ENCODE measurements around the gene KLHL34. TPM values are rescaled to one million over a fixed set of nuclear protein-coding genes. Genes with fewer than 3 reads are reported as not detected.

The KLHL34 gene, protein sequence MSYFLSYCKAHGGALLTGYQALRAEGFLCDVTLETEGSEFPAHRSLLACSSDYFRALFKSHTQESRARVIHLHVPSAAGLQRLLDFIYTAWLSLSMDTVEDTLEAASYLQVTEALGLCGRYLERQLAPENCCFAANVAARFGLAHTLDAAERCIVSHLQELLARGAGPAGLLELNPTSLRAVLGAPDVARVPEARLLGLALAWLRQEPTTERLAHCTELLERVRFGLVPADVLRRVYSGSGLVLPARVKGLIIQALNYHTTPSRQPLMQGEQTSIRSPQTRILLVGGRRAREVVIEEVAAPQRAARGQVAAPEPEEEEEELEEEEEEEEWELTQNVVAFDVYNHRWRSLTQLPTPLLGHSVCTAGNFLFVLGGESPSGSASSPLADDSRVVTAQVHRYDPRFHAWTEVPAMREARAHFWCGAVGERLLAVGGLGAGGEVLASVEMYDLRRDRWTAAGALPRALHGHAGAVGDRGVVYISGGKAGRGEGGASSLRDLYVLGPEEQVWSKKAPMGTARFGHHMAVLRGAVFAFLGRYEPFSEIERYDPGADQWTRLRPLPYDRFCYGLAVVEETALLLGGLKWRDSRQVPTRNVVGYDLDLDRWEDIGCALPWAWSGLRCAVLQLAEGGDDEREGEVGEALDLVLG
- total RNA-seq (under 1 TPM in 1 of 2 donors, not detected in 1; 0.06 TPM), polyA plus RNA-seq (under 1 TPM in 1 of 2 donors, not detected in 1; 0.03 TPM)
- long read RNA-seq, donor 1: 0 reads
- long read RNA-seq, donor 2, partial matches to known transcripts: 0 of 2 reads
- long read RNA-seq, donor 2, other reads (novel, unspliced or antisense): 0 of 2 reads
- long read RNA-seq, donor 3, partial matches to known transcripts: 0 of 1 reads
- long read RNA-seq, donor 3, other reads (novel, unspliced or antisense): 0 of 1 reads
- long read RNA-seq, donor 4, partial matches to known transcripts: 0 of 2 reads
- long read RNA-seq, donor 4, other reads (novel, unspliced or antisense): 0 of 2 reads
- long read RNA-seq, donor 5, partial matches to known transcripts: 0 of 3 reads
- long read RNA-seq, donor 5, other reads (novel, unspliced or antisense): 0 of 3 reads

DNA sequence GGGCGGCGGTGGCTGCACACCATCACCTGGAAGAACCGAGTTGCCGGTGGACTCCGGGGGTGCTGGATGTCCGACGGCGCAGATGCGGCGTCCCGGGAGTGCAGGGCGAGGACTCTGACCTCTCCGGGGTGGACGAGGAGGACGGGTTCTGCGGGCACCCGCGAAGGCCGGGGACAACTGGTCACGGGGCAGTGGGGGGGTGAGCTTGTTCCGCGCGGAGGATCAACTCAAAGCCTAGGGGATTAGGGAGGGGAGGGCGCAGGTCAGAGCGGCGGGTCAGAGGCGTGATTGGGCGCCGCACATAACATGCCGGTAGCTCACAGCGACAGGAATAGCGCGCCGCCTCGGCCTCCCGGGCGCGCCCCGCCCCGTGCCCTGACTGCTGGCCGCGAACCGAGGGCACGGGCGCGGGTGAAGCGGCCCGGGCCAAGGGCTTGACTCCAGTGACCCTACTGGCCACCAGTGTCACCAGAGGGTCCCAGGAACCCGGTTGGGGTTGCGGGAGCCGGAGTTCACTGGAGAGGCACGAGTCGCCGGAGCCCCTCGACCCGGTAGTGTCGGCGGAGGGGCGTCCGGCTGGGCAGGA, at the start of gene KLHL34:
Gene KLHL34, minus strand, starts transcription at position 179 of the 586 bp plus-strand sequence. CDS start 542 bp downstream, outside the sequence.
- peaks cover 2 to 9% (median 4%) of the 10 kb centered on the region in 3 donors for H3K27me3 ChIP-seq (ENCODE audit: control insufficient read depth in 3 of 3, insufficient read depth in 3 of 3, low read length in 2 of 3)
- H3K4me1 ChIP-seq (ENCODE audit: control insufficient read depth in 5 of 5, insufficient read depth in 5 of 5, low read length in 5 of 5): peaks cover 0 to 17% (median 0%) of the 10 kb centered on the region in 5 donors
- DNase-seq (no peak), ATAC-seq (ENCODE audit: insufficient read depth, low FRiP score) (peak; percentile 23)
- 5 to 42% methylated on average over 34 to 60 of the region's 60 CpGs for WGBS, 2 donors
- no peak within 1 kb of the TSS for H3K9ac ChIP-seq (ENCODE audit: insufficient read depth in 1 of 2, low read length in 2 of 2)
- TF ChIP-seq, protein P1, sequence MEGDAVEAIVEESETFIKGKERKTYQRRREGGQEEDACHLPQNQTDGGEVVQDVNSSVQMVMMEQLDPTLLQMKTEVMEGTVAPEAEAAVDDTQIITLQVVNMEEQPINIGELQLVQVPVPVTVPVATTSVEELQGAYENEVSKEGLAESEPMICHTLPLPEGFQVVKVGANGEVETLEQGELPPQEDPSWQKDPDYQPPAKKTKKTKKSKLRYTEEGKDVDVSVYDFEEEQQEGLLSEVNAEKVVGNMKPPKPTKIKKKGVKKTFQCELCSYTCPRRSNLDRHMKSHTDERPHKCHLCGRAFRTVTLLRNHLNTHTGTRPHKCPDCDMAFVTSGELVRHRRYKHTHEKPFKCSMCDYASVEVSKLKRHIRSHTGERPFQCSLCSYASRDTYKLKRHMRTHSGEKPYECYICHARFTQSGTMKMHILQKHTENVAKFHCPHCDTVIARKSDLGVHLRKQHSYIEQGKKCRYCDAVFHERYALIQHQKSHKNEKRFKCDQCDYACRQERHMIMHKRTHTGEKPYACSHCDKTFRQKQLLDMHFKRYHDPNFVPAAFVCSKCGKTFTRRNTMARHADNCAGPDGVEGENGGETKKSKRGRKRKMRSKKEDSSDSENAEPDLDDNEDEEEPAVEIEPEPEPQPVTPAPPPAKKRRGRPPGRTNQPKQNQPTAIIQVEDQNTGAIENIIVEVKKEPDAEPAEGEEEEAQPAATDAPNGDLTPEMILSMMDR (IDR thresholded peaks at IDR 0.05; ENCODE audit: control extremely low read depth, extremely low read depth): no peak
- no peaks in the 10 kb centered on the region for H3K36me3 ChIP-seq (ENCODE audit: control insufficient read depth in 4 of 4, insufficient read depth in 4 of 4, low read length in 4 of 4)
- H3K4me3 ChIP-seq: no peak within 1 kb of the TSS
- H3K9me3 ChIP-seq (ENCODE audit: control insufficient read depth in 4 of 4, insufficient read depth in 3 of 4, low read length in 3 of 4): peaks cover 0 to 6% (median 0%) of the 10 kb centered on the region in 4 donors
- H3K27ac ChIP-seq (ENCODE audit: low read depth in 1 of 2, low read length in 1 of 2): peak within 1 kb of the TSS in 1 of 2 donors; percentile 93

DNA sequence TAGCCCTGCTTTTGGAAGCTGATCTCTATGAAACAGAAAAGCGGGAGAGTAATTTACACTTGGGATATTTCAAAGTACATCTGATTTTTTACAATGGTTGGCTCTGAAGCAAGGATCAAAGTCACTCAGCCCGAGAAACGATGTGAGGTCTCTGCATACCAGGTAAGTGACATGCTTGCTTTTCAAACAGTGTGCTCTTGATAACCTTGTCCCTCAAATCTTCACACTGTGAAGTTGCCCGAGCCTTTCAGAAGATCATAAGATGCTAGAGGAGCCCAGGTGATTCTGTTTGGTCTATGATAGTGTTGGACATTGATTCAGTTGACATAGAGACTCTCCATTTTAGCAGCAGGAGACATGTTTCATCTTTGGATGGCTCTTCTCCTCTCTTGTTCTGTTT, 47.1 kb upstream of the KLHL34 start:
- no peak overlapping the region for H3K9ac ChIP-seq (ENCODE audit: insufficient read depth in 1 of 2, low read length in 2 of 2)
- 61 to 88% methylated on average over 4 of the region's 4 CpGs for whole genome bisulfite sequencing, 2 donors
- TF ChIP-seq, protein P1 (IDR thresholded peaks at IDR 0.05; ENCODE audit: control extremely low read depth, extremely low read depth): no peak
- ATAC-seq (ENCODE audit: insufficient read depth, low FRiP score) (no peak), DNase-seq (no peak)
- H3K4me1 ChIP-seq (ENCODE audit: control insufficient read depth in 5 of 5, insufficient read depth in 5 of 5, low read length in 5 of 5): no peaks in the 10 kb centered on the region
- peaks cover 0 to 4% (median 3%) of the 10 kb centered on the region in 3 donors for H3K27me3 ChIP-seq (ENCODE audit: control insufficient read depth in 3 of 3, insufficient read depth in 3 of 3, low read length in 2 of 3)
- no peak overlapping the region for H3K27ac ChIP-seq (ENCODE audit: low read depth in 1 of 2, low read length in 1 of 2)
- no peak overlapping the region for H3K4me3 ChIP-seq
- no peaks in the 10 kb centered on the region for H3K36me3 ChIP-seq (ENCODE audit: control insufficient read depth in 4 of 4, insufficient read depth in 4 of 4, low read length in 4 of 4)
- peaks cover 0 to 5% (median 2%) of the 10 kb centered on the region in 4 donors for H3K9me3 ChIP-seq (ENCODE audit: control insufficient read depth in 4 of 4, insufficient read depth in 3 of 4, low read length in 3 of 4)

DNA sequence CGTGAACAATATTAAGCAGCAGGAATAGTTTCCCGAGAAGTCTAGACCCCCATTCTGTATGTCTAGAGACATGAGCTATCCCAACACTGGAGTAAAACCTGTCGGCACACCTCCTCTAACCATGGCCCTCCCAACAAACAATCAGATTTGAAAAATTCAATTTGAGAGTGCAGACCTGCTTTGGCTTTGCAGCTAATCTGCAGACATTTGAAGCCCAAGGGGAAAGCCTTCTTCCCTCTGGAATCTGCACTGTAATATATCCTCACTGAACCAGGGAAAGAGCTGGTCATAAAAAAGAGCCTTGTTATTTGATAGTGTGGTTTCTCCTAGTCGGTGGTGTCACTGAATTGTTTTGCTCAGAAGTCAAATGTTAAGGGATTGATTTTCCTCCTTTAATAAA, 44.6 kb upstream of the KLHL34 start:
- ATAC-seq (ENCODE audit: insufficient read depth, low FRiP score): no peak
- TF ChIP-seq, protein P1 (IDR thresholded peaks at IDR 0.05; ENCODE audit: control extremely low read depth, extremely low read depth): no peak
- Histone ChIP-seq H3K27me3 (ENCODE audit: control insufficient read depth in 3 of 3, insufficient read depth in 3 of 3, low read length in 2 of 3) (peaks cover 0 to 5% (median 4%) of the 10 kb centered on the region in 3 donors), H3K27ac (ENCODE audit: low read depth in 1 of 2, low read length in 1 of 2) (no peak overlapping the region), H3K9me3 (ENCODE audit: control insufficient read depth in 4 of 4, insufficient read depth in 3 of 4, low read length in 3 of 4) (peaks cover 0 to 3% (median 1%) of the 10 kb centered on the region in 4 donors), H3K36me3 (ENCODE audit: control insufficient read depth in 4 of 4, insufficient read depth in 4 of 4, low read length in 4 of 4) (no peaks in the 10 kb centered on the region), H3K4me1 (ENCODE audit: control insufficient read depth in 5 of 5, insufficient read depth in 5 of 5, low read length in 5 of 5) (no peaks in the 10 kb centered on the region), H3K9ac (ENCODE audit: insufficient read depth in 1 of 2, low read length in 2 of 2) (no peak overlapping the region), H3K4me3 (no peak overlapping the region)
- DNase-seq: no peak
- 68 to 75% methylated on average over 4 of the region's 4 CpGs for WGBS, 2 donors
